ENCODE results near the gene GRM4.

GRM4 gene

DNA sequence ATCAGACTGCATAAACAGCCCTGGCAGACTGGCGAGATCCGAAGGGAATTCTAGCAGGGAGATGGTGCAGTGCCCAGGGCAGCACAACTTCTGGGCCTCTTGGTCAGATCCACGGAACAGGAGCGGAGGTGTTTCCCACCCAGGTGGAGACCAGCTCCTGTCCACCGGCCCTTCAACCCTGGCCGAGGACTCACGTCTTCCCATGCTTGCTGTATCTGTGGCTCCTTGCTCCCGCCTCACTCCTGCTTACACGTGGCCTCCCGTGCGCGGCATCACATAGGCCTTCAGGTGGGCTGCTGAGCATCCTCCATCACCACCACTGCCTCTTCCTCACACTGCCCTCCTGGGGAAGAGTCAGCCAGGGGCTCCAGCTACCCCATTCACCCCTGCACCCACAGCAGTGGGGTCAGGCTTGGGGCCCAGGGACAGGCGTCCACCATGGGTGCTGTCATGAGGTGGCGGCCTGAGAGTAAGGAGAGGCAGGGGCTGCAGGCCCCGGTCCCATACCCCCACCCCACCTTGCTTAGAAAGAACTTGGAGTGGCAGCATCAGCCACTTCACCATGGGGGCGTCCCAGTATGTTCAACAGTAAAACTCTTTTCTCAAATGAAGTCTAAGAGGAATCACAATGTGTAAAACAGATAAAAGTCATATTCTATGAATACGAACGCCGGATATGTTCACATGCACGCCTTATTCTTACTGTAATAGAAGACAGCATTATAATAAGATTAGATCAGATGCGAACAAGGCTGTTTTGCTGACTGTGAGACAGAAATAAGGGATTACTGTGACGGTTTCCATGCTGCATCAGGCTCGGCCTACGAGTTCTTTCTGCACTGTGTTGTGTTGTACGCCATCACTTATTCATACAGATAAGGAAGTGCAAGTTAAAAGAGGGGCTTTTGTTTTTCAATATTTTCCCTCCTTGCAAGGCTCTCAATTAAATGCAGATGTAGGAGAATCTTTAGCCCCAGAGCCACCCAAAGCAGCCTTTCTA lies 165.4 kb downstream of the GRM4 start:
- TF ChIP-seq EZH2phosphoT487 (IDR thresholded peaks at IDR 0.05; ENCODE audit: low read length) (no peak), EZH2 (optimal IDR thresholded peaks at IDR 0.05; ENCODE audit: low read depth, low read length) (no peak)
- TF ChIP-seq, protein P1, sequence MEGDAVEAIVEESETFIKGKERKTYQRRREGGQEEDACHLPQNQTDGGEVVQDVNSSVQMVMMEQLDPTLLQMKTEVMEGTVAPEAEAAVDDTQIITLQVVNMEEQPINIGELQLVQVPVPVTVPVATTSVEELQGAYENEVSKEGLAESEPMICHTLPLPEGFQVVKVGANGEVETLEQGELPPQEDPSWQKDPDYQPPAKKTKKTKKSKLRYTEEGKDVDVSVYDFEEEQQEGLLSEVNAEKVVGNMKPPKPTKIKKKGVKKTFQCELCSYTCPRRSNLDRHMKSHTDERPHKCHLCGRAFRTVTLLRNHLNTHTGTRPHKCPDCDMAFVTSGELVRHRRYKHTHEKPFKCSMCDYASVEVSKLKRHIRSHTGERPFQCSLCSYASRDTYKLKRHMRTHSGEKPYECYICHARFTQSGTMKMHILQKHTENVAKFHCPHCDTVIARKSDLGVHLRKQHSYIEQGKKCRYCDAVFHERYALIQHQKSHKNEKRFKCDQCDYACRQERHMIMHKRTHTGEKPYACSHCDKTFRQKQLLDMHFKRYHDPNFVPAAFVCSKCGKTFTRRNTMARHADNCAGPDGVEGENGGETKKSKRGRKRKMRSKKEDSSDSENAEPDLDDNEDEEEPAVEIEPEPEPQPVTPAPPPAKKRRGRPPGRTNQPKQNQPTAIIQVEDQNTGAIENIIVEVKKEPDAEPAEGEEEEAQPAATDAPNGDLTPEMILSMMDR (IDR thresholded peaks at IDR 0.05; ENCODE audit: low read length), result no peak
- Histone ChIP-seq H3K27ac (ENCODE audit: low read length) (no peak overlapping the region), H3K27me3 (replicated peaks; ENCODE audit: insufficient read depth, low read length) (peaks cover 34% of the 10 kb centered on the region), H3K9me2 (replicated peaks; ENCODE audit: insufficient read depth, low read length) (no peaks in the 10 kb centered on the region), H3K79me2 (ENCODE audit: low read length) (no peaks in the 10 kb centered on the region), H3K4me2 (ENCODE audit: low read depth, low read length) (no peak overlapping the region), H3K4me3 (ENCODE audit: low read length) (no peak overlapping the region), H4K20me1 (ENCODE audit: insufficient read depth, low read length) (no peaks in the 10 kb centered on the region), H3K36me3 (replicated peaks; ENCODE audit: insufficient read depth, low read length) (no peaks in the 10 kb centered on the region), H3K9me3 (replicated peaks; ENCODE audit: insufficient read depth, low read length) (no peaks in the 10 kb centered on the region), H3K4me1 (ENCODE audit: low read length) (peaks cover 4% of the 10 kb centered on the region; the same call in 1 of the 2 replicates), H3F3A (ENCODE audit: insufficient read depth, low read length) (no peaks in the 10 kb centered on the region), H3K9ac (ENCODE audit: low read length) (no peak overlapping the region), H2AFZ (ENCODE audit: low read length) (no peak overlapping the region)
- DNase-seq, result no peak

DNA sequence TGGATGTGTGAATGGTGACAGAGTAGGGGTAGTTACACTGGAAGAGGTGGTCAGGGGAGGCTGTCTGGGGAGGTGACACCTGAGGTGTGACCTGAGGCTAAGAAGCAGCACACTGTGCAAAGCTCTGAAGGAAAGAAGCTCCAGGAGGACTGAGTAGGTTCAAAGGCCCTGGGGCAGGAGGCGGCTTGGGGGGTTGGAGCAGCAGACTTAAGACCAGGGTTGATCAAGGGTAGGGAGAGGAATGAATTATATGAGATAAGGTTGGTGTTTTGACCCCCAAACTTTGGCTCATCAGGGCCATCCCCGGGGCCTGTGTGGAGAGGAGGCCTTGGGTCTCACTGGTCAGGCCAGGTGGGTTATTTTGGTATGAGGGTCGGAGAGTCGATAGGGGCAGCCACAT lies 166.1 kb downstream of the GRM4 start:
- Histone ChIP-seq H3F3A (ENCODE audit: insufficient read depth, low read length) (no peaks in the 10 kb centered on the region), H2AFZ (ENCODE audit: low read length) (no peak overlapping the region), H4K20me1 (ENCODE audit: insufficient read depth, low read length) (no peaks in the 10 kb centered on the region), H3K4me1 (ENCODE audit: low read length) (peaks cover 4% of the 10 kb centered on the region; the same call in 1 of the 2 replicates), H3K9ac (ENCODE audit: low read length) (no peak overlapping the region), H3K27ac (ENCODE audit: low read length) (no peak overlapping the region), H3K27me3 (replicated peaks; ENCODE audit: insufficient read depth, low read length) (peaks cover 37% of the 10 kb centered on the region), H3K36me3 (replicated peaks; ENCODE audit: insufficient read depth, low read length) (no peaks in the 10 kb centered on the region), H3K79me2 (ENCODE audit: low read length) (no peaks in the 10 kb centered on the region), H3K9me3 (replicated peaks; ENCODE audit: insufficient read depth, low read length) (no peaks in the 10 kb centered on the region), H3K4me3 (ENCODE audit: low read length) (no peak overlapping the region), H3K4me2 (ENCODE audit: low read depth, low read length) (no peak overlapping the region), H3K9me2 (replicated peaks; ENCODE audit: insufficient read depth, low read length) (no peaks in the 10 kb centered on the region)
- no peak for TF ChIP-seq EZH2 (optimal IDR thresholded peaks at IDR 0.05; ENCODE audit: low read depth, low read length)
- TF ChIP-seq, protein P1 (IDR thresholded peaks at IDR 0.05; ENCODE audit: low read length), result no peak
- TF ChIP-seq EZH2phosphoT487 (IDR thresholded peaks at IDR 0.05; ENCODE audit: low read length), result no peak
- DNase-seq, result no peak

DNA sequence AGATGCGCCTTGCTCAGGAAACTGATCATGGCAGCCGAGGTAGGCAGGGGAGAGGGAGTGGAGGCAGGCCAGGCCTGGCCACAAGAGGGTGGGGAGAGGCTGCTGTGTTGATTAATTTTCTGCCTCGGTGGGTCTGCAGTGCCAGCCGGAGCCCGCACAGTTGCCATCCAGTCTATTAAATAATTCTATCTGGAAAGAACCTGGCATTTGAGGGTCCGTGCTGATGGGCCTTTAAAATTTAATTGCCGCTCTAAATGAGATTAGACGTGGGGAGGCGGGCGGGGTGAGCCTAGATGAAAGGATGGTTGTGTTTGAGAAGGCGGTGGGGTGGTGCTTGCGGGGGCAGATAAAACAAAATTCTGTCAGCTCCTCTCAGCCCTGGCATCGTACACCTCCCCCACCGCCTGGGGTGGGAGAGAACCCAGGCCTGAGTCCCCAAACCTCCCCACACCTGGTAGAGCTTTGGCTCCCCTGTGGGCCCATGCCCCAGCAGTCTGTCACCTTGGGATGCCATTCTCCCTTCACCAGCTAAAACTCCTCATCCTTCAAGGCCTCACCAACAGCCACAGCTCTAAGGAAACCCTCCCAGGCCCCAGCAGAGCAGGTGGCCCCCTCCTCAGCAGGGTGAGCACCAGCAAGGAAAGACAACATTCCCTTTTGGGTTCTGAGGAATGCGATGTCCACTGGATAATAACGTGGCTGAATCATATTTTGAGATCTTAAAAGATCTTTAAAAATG lies 167.3 kb downstream of the GRM4 start:
- H3K36me3 ChIP-seq (replicated peaks; ENCODE audit: insufficient read depth, low read length), result no peaks in the 10 kb centered on the region
- no peak overlapping the region for H3K4me2 ChIP-seq (ENCODE audit: low read depth, low read length)
- no peaks in the 10 kb centered on the region for H3K9me3 ChIP-seq (replicated peaks; ENCODE audit: insufficient read depth, low read length)
- TF ChIP-seq, protein P1 (IDR thresholded peaks at IDR 0.05; ENCODE audit: low read length), result no peak
- TF ChIP-seq EZH2 (optimal IDR thresholded peaks at IDR 0.05; ENCODE audit: low read depth, low read length), result no peak
- TF ChIP-seq EZH2phosphoT487 (IDR thresholded peaks at IDR 0.05; ENCODE audit: low read length), result no peak
- no peaks in the 10 kb centered on the region for H4K20me1 ChIP-seq (ENCODE audit: insufficient read depth, low read length)
- H3K9ac ChIP-seq (ENCODE audit: low read length), result no peak overlapping the region
- H3F3A ChIP-seq (ENCODE audit: insufficient read depth, low read length), result no peaks in the 10 kb centered on the region
- no peak overlapping the region for H2AFZ ChIP-seq (ENCODE audit: low read length)
- H3K27ac ChIP-seq (ENCODE audit: low read length), result no peak overlapping the region
- peaks cover 4% of the 10 kb centered on the region; the same call in 1 of the 2 replicates for H3K4me1 ChIP-seq (ENCODE audit: low read length)
- H3K79me2 ChIP-seq (ENCODE audit: low read length), result no peaks in the 10 kb centered on the region
- peaks cover 48% of the 10 kb centered on the region for H3K27me3 ChIP-seq (replicated peaks; ENCODE audit: insufficient read depth, low read length)
- no peaks in the 10 kb centered on the region for H3K9me2 ChIP-seq (replicated peaks; ENCODE audit: insufficient read depth, low read length)
- no peak overlapping the region for H3K4me3 ChIP-seq (ENCODE audit: low read length)
- no peak for DNase-seq
